Endothelial cell of umbilical vein (primary cell): ENCODE data around the gene IRF9. TPM values are rescaled to one million over a fixed set of nuclear protein-coding genes. Genes with fewer than 3 reads are reported as not detected.

Experiments
- BruUV-seq: library from RNA; stranded (reverse); fragments of 400-500 nt; replicated peaks from 2 replicates; lab custom pipeline; 2021; lab: Mats Ljungman, UMichigan
- CTCF ChIA-PET: fragments of 300-600, 350-600 bp; sonication (Branson Sonifier 250); formaldehyde crosslinking; loops from one replicate; lab custom pipeline; 2021; ENCODE audit warnings: antibody characterized with exemption, inconsistent platforms; lab: Charles Lee
- POLR2A ChIA-PET: fragments of 300-600, 350-600 bp; sonication (Branson Sonifier 250); formaldehyde crosslinking; loops from one replicate; lab custom pipeline; 2021; ENCODE audit warnings: antibody characterized with exemption, inconsistent platforms; lab: Charles Lee
- DNase-seq: peaks from one replicate; pipeline ENCODE4 v3.0.0-alpha.2; 2011; ENCODE audit warnings: low read depth, low spot score
- FAIRE-seq: peaks from 2 replicates; lab custom pipeline; 2011; peaks lifted over from hg19 to GRCh38; lab: Jason Lieb, UNC
- H2AFZ ChIP-seq: 2 replicates; pipeline ENCODE4 v1.6.0; 2012; ENCODE audit warnings: low read depth, low read length, control low read depth, inconsistent platforms
- H3K27ac ChIP-seq: 2 replicates; pipeline ENCODE4 v1.5.1; 2011; ENCODE audit warnings: low read depth, mild to moderate bottlenecking, control low read depth, low read length, moderate library complexity; ENCODE audit not compliant: insufficient read depth
- H3K27me3 ChIP-seq, 2 experiments: 2 replicates each; pipeline versions ENCODE4 v1.6.0 to v1.6.1; 2011; ENCODE audit warnings: low read length in 2 of 2, mixed read lengths in 1 of 2; ENCODE audit not compliant: control insufficient read depth in 2 of 2, insufficient read depth in 2 of 2
- H3K36me3 ChIP-seq, 2 experiments: 2 replicates in 1 of 2; 3 replicates in 1 of 2; pipeline ENCODE4 v1.5.1; 2011; ENCODE audit warnings: low read length in 2 of 2, mild to moderate bottlenecking in 1 of 2, moderate library complexity in 1 of 2; ENCODE audit not compliant: control insufficient read depth in 2 of 2, insufficient read depth in 2 of 2; ENCODE audit errors: extremely low read depth in 1 of 2
- H3K4me1 ChIP-seq: 3 replicates; pipeline ENCODE4 v1.5.1; 2011; ENCODE audit warnings: mild to moderate bottlenecking, low read length; ENCODE audit not compliant: control insufficient read depth, insufficient read depth; ENCODE audit errors: extremely low read depth
- H3K4me2 ChIP-seq: 2 replicates; pipeline ENCODE4 v1.6.1; 2011; ENCODE audit warnings: low read length, control low read depth, mixed read lengths; ENCODE audit not compliant: insufficient read depth
- H3K4me3 ChIP-seq, 3 experiments: fragments of 200-600 bp in 1 of 3; sonication (generic), shearing (Covaris generic) in 1 of 3; replicated peaks in 1 of 3; 2 replicates each; pipeline ENCODE4 v1.5.1; 2011 to 2016; ENCODE audit warnings: control low read depth in 3 of 3, low read length in 3 of 3, mild to moderate bottlenecking in 2 of 3, inconsistent platforms in 1 of 3, low read depth in 1 of 3, moderate library complexity in 1 of 3; ENCODE audit not compliant: insufficient read depth in 1 of 3
- H3K79me2 ChIP-seq: 2 replicates; pipeline ENCODE4 v1.6.0; 2012; ENCODE audit warnings: low read length, inconsistent platforms; ENCODE audit not compliant: control insufficient read depth, insufficient read depth
- H3K9ac ChIP-seq: replicated peaks from 2 replicates; pipeline ENCODE3; 2011; ENCODE audit warnings: low read length, control low read depth; ENCODE audit not compliant: insufficient read depth; ENCODE audit errors: extremely low read depth
- H3K9me1 ChIP-seq: replicated peaks from 3 replicates; pipeline ENCODE4 v1.6.0; 2011; ENCODE audit warnings: mild to moderate bottlenecking, low read length; ENCODE audit not compliant: control insufficient read depth, insufficient read depth; ENCODE audit errors: extremely low read depth
- H3K9me3 ChIP-seq: replicated peaks from 2 replicates; pipeline ENCODE4 v1.5.1; 2012; ENCODE audit warnings: low read length, inconsistent platforms; ENCODE audit not compliant: control insufficient read depth, insufficient read depth
- H4K20me1 ChIP-seq: replicated peaks from 2 replicates; pipeline ENCODE3; 2011; ENCODE audit warnings: mild to moderate bottlenecking, low read length; ENCODE audit not compliant: control insufficient read depth, insufficient read depth; ENCODE audit errors: extremely low read depth
- EZH2 ChIP-seq: IDR thresholded peaks from 2 replicates; pipeline ENCODE4 v1.6.1; 2012; ENCODE audit warnings: borderline replicate concordance, low read depth, mild to moderate bottlenecking, moderate library complexity, low read length, inconsistent platforms; ENCODE audit not compliant: severe bottlenecking
- FOS ChIP-seq: IDR thresholded peaks from 2 replicates; pipeline ENCODE4 v1.6.1; 2011; ENCODE audit warnings: mild to moderate bottlenecking, low read length, moderate library complexity, borderline replicate concordance; ENCODE audit not compliant: insufficient read depth
- GATA2 ChIP-seq: IDR thresholded peaks from 2 replicates; pipeline ENCODE4 v1.7.0; 2011; ENCODE audit warnings: low read depth, mild to moderate bottlenecking, moderate library complexity, mixed read lengths, low read length; ENCODE audit not compliant: insufficient read length, insufficient read depth
- JUN ChIP-seq: IDR thresholded peaks from 2 replicates; pipeline ENCODE4 v1.6.1; 2011; ENCODE audit warnings: borderline replicate concordance, low read depth; ENCODE audit not compliant: insufficient read length, insufficient read depth
- MAX ChIP-seq: IDR thresholded peaks from 2 replicates; pipeline ENCODE4 v1.6.1; 2011; ENCODE audit not compliant: insufficient read depth, insufficient read length
- MYC ChIP-seq: IDR thresholded peaks from one replicate; pipeline ENCODE4 v1.6.1; 2011; ENCODE audit warnings: mild to moderate bottlenecking, low read depth, low read length
- POLR2A ChIP-seq: IDR thresholded peaks from 2 replicates; pipeline ENCODE4 v1.6.1; 2012; ENCODE audit warnings: low read depth, mild to moderate bottlenecking, control low read depth, low read length
- POLR2AphosphoS5 ChIP-seq: IDR thresholded peaks from 2 replicates; pipeline ENCODE4 v1.6.1; 2012; ENCODE audit warnings: low read depth, mild to moderate bottlenecking, control low read depth, low read length, moderate library complexity; ENCODE audit not compliant: insufficient read depth
- dilution Hi-C: fragments of 300-500 bp; cut with MboI; formaldehyde crosslinking; loops from one replicate; pipeline ENCODE4 v1.15.0; 2019; ENCODE audit warnings: low sequenced_read_pairs; ENCODE audit not compliant: extremely low pct_ligation_motif_present
- intact Hi-C: fragments of 100-400 bp; cut with micrococcal nuclease; formaldehyde crosslinking; loops from one replicate; pipeline ENCODE4 v1.10.0; 2022
- polyA plus RNA-seq, 4 experiments: library from polyadenylated mRNA; depleted of rRNA in 3 of 4; stranded (reverse) in 3 of 4; unstranded in 1 of 4; fragments of >200 nt; gene quantifications; 2 replicates each; pipeline versions ENCODE4 v1.2.1 to v1.2.3, GENCODE V29; 2011 to 2012; ENCODE audit warnings: missing spikeins in 1 of 4
- total RNA-seq: library from RNA; stranded (reverse); gene quantifications from 2 replicates; pipeline ENCODE4 v1.2.3, GENCODE V29; 2021
- TF ChIP-seq, protein P1 (sequence below), 2 donors: IDR thresholded peaks; 1 replicate in 1 of 2; 2 replicates in 1 of 2; pipeline ENCODE4 v1.5.1; 2011; ENCODE audit warnings: low read length in 2 of 2, mild to moderate bottlenecking in 2 of 2, moderate library complexity in 2 of 2, control low read depth in 1 of 2, inconsistent platforms in 1 of 2, low read depth in 1 of 2; ENCODE audit not compliant: insufficient read depth in 1 of 2; ENCODE audit errors: extremely low read depth in 1 of 2

The IRF9 gene
- total and polyA plus RNA-seq, 2 donors (not counting 3 experiments of a cell fraction or from before 2014, with no cell fraction given): 44.6 to 46.1 TPM

DNA sequence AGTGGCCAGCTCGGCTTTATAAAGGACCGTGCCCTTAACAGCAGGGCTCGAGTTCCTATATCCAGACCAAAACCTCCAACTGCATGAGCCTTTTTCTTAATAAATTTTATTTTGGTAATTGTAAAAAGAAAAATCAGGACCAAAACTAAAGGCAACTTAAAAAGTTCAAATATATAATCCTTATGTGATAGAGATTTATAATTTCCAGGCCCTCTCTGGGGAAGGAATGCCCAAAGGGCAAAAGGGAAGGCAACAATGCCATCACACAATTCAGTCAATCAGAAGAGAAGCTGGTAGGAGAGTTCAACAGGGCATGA is 28.0 kb downstream of the IRF9 start:
- BruUV-seq: no TSS peak
- Histone ChIP-seq H3K27me3 (no peaks in the 10 kb centered on the region), H3K9ac (peak overlapping the region; percentile 14), H3K79me2 (peaks cover 20% of the 10 kb centered on the region), H2AFZ (no peak overlapping the region), H3K4me1 (peaks cover 6% of the 10 kb centered on the region), H3K4me3 (no peak overlapping the region), H4K20me1 (no peaks in the 10 kb centered on the region), H3K9me1 (no peaks in the 10 kb centered on the region), H3K9me3 (no peaks in the 10 kb centered on the region), H3K4me2 (peak overlapping the region; percentile 1), H3K27ac (no peak overlapping the region), H3K36me3 (peaks cover 5 to 32% of the 10 kb centered on the region in 2 experiments)
- CTCF ChIA-PET: interaction anchor here (1.0 to 1.6 kb wide), 7 partner anchors 9 to 119 kb away, joined by 3 to 6 read pairs (median 5); partner anchors contain the start of genes CHMP4A, CIDEB, IRF9 and MDP1
- FAIRE-seq (no peak), DNase-seq (no peak)
- no peak for TF ChIP-seq POLR2AphosphoS5
- TF ChIP-seq POLR2A: no peak
- no peak for TF ChIP-seq EZH2
- TF ChIP-seq MAX: no peak
- no peak for TF ChIP-seq FOS
- no peak for TF ChIP-seq MYC
- TF ChIP-seq, protein P1, sequence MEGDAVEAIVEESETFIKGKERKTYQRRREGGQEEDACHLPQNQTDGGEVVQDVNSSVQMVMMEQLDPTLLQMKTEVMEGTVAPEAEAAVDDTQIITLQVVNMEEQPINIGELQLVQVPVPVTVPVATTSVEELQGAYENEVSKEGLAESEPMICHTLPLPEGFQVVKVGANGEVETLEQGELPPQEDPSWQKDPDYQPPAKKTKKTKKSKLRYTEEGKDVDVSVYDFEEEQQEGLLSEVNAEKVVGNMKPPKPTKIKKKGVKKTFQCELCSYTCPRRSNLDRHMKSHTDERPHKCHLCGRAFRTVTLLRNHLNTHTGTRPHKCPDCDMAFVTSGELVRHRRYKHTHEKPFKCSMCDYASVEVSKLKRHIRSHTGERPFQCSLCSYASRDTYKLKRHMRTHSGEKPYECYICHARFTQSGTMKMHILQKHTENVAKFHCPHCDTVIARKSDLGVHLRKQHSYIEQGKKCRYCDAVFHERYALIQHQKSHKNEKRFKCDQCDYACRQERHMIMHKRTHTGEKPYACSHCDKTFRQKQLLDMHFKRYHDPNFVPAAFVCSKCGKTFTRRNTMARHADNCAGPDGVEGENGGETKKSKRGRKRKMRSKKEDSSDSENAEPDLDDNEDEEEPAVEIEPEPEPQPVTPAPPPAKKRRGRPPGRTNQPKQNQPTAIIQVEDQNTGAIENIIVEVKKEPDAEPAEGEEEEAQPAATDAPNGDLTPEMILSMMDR (IDR thresholded peaks at IDR 0.05; ENCODE audit: extremely low read depth in 1 of 2, insufficient read depth in 1 of 2, low read depth in 1 of 2, low read length in 2 of 2): no peak
- no peak for TF ChIP-seq JUN
- TF ChIP-seq GATA2: no peak
- POLR2A ChIA-PET: interaction anchor here (1.0 kb wide), 1 partner anchor 24 kb away, joined by 5 read pairs; the partner anchor contains the start of gene CHMP4A
- dilution Hi-C loops (no loop called here), intact Hi-C loops (loop anchor here (2.0 kb wide), 4 partner anchors 28 to 108 kb away; partner anchors contain the start of genes DCAF11, IRF9, NRL and PSME2)
